GM19372 (cell line): ENCODE results near the gene RB1.

Source experiments
- ATAC-seq: cut with Tn5 transposase; IDR thresholded peaks from one replicate; pipeline ENCODE4 v1.9.1; 2021; ENCODE audit warnings: mild to moderate bottlenecking, low read depth, moderate library complexity; ENCODE audit not compliant: unreplicated experiment

RB1 gene

GRCh38 chr13:48491423-48492095 is 188.0 kb downstream of the RB1 start:
- no peak for ATAC-seq

- peak; percentile 41 for ATAC-seq
Observed at GRCh38 chr13:48492096-48492440, 188.5 kb downstream of the RB1 start.

DNA sequence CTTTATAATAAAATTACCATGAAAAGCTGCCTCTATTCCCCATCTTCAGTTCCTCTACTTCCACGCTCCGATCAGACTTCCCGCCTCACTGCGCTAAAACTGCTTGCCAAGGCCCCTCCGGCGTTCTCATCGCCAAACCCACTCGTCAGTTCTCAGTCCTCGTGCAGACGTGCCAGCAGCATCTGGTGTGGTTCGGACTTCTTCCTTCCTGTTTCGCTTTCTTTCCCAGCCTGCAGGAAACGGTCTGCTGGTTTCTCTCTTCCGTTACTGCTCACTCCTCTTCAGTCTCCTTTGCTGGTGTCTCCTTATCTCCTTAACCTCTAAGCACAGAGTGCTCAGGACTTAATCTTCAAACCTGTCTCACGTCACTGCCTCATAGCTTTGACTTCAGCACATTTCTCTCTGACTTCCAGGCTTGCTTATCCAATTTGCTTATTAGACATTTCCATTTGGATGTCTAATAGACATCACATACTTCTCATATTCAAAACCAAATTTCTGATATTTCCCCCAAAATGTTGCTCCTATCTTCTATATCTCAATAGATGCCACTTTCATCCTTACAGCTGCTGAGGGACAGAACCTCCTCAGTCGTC is 189.0 kb downstream of the RB1 start:
- peak; percentile 59 for ATAC-seq

DNA sequence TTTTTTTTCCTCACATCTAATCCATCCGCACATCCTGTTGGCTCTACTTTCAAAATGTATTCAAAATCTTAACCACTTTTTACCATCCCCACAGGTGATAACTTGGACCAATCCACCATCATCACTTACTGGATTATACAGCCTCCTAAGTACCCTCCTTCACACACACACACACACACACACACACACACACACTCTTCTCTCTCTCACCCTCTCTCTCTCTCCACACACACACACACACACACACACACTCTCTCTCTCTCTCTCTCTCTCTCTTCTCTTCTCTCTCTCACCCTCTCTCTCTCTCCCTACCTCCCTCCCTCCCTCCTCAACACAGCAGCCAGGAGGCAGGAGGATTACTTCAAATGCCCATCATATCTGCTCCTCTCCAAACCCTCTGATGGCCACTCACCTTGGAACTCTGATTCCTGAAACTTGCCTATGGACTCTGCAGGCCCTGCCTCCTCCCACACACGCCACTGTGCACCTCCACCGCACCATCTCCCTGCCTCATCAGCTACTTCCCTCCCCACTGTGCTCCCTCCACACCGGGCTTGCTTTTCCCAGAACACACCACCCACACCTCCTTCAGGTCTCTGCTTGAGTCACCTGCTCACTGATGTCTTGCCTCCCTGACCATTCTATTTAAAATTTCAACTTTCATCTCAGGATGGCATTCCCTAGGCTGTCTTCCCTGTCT is 189.7 kb downstream of the RB1 start:
- ATAC-seq = no peak

GRCh38 chr13:48493851-48494250 is 190.3 kb downstream of the RB1 start:
- ATAC-seq = no peak

GRCh38 chr13:48494874-48495273 is 191.3 kb downstream of the RB1 start:
- ATAC-seq = no peak

- no peak for ATAC-seq
Observed at GRCh38 chr13:48496271-48497161, 193.0 kb downstream of the RB1 start.

- no peak for ATAC-seq
Observed at GRCh38 chr13:48497669-48498068, 194.1 kb downstream of the RB1 start.

- ATAC-seq = peak; percentile 41
Observed at GRCh38 chr13:48500652-48501197, 197.2 kb downstream of the RB1 start.

GRCh38 chr13:48501705-48502104 is 198.2 kb downstream of the RB1 start:
- ATAC-seq = no peak

- ATAC-seq = no peak
Observed at GRCh38 chr13:48502601-48503319, 199.2 kb downstream of the RB1 start.

DNA sequence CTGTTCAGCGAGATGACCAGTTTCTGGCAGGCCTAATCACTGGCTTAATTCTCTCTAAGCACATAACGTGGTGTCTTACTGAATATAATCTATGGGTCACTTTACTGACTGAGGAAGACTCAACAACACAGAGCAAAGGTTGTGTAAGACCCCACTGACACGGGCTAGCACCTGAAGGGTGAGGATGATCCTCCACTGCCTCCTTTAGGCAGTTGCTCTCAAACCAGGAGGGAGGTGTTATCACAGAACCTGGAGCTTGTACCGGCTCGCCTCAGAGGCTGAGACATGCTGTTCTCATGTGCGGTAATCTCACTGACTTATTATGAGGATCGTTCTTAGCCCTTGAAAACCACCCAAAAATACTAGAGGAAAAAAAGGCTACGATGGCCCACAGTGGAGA is 201.1 kb downstream of the RB1 start:
- no peak for ATAC-seq

- no peak for ATAC-seq
Observed at GRCh38 chr13:48505012-48505411, 201.5 kb downstream of the RB1 start.

- ATAC-seq = peak; percentile 59
Observed at GRCh38 chr13:48505597-48506091, 202.1 kb downstream of the RB1 start.

- ATAC-seq = no peak
Observed at GRCh38 chr13:48506092-48506701, 202.6 kb downstream of the RB1 start.

DNA sequence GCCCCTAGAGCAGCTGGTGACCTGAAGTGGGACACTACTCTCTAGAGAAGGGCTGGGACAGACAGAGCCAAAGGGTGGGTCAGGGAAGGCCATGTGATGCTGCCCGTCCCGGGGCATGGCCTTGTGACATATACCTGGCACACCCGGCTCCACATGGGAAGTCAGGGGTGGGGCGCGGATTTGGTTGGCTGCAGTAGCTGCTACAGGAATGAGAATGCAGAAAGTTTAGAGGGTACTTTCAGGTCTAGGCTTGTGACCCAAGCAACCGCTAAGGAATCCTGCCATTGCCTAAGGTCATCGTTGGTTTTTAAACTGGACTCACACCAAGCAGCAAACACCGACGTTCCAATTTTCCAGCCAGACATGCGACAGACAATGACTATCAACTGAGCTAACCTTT is 203.5 kb downstream of the RB1 start:
- ATAC-seq = no peak

GRCh38 chr13:48508011-48508410 is 204.5 kb downstream of the RB1 start:
- ATAC-seq = no peak

DNA sequence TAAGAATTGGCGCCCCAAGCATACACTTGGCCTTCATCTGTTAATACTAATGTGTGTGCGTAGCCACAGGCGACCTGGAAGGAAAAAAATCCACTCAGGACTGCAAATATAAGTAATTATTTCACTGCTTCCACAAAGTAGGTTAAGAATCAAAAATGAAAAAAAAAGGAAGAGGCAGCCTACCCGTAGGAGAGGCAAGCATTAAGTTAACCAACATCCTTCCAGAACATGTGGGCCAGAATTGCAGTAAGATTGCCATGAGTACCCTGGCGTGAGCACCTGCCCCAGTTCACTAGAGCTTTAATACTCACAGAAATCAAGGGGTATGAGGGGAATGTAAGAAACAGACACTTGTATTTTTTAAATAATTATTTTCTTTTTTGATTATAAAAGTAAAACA is 207.1 kb downstream of the RB1 start:
- no peak for ATAC-seq

DNA sequence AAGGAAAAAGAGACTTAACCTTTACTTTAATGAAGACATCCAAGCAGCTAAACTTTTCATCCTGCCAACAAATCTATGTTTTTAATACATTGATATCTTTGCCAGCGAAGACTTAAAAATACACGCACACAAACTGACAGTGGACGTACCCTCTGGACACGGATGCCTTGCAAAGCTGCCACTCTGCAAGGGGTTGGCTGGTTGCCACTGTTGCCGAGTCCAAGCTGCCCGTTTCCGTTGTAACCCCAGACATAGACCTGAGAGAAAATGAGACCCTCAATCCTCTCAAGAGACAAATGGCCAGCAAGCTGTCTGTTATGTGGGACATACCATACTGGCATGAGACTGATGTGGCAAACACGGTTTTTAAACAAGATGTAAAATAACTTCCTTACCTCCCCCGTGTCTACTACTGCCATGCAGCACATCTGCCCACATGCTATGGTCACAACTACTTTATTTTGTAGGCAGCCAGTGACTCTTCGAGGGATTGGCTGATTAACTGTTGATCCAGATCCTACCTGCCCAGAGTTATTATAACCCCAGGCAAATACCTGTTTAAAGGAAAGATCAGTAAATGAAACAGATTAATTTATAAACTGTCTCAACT is 208.2 kb downstream of the RB1 start:
- no peak for ATAC-seq
